DOHH2 (cell line): ENCODE results near the gene SMIM23.

Source experiments
- CTCF ChIP-seq: fragments of 200-600 bp; sonication (generic); IDR thresholded peaks from one replicate; pipeline ENCODE4 v1.5.1; 2014; ENCODE audit warnings: antibody characterized with exemption, mild to moderate bottlenecking, low read depth, low read length; ENCODE audit not compliant: poor library complexity, severe bottlenecking
- EZH2phosphoT487 ChIP-seq: fragments of 200-600 bp; sonication (generic); IDR thresholded peaks from 2 replicates; pipeline ENCODE4 v1.6.1; 2017; ENCODE audit warnings: borderline replicate concordance, mild to moderate bottlenecking, antibody characterized with exemption, low read length, moderate library complexity, mixed read lengths

DNA sequence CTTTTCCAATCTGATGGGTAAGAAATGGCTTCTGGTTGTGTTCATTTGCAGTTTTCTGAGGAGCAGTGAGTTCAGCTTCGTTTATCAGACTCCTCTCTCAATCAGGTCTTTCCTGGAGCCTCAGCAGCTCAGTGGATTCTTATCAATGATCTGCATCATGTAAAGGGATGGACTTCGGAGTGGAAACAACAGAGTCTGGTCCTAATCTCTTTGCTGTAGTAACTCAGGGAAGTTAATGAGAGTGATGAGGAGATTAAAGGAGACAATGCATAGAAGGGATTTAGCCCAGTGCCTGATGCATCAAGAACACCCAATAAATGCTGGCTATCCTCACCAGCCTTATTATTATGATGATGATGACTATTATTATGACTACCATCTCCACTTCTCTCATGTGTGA is 47.2 kb downstream of the SMIM23 start:
- TF ChIP-seq CTCF (no peak), EZH2phosphoT487 (no peak)
